ENCODE measurements around the gene NPC1.

DNA sequence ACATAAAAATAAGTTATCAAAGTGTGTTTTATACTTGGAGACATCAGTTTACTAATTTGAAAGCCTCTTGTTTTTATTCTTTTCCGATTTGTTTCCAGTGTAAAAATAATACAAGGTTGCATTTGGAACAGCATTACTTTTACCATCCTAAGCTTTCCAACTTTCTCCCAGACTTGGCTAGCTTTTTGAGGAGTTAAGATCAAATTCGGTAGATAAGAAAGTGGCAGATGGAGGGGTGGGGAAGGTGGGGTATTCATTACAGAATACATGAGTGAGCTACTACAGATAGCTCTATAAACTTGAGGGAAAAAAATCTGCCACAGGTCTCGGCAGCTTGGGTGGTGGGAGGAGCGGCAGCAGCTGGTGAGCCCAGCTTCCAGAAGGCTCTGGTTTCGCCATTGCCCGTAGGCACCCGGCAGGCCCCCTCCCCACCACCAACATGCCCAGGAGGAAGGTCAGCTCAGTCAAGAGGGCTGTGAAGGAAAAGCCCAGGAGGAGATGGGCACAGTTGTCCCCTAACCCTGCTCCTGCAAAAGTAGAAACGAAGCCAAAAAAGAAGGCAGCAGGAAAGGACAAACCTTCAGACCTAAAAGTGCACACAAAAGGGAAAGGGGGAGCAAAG, 101.6 kb downstream of the NPC1 start:
- no peak for TF ChIP-seq POLR2A (IDR thresholded peaks at IDR 0.05; ENCODE audit: borderline replicate concordance, extremely low read depth, insufficient read depth, insufficient read length)
- TF ChIP-seq EGR1 (IDR thresholded peaks at IDR 0.05; ENCODE audit: low read depth), result no peak
